Caco-2 (cell line): ENCODE data around the gene SSH2. TPM values are rescaled to one million over a fixed set of nuclear protein-coding genes. Genes with fewer than 3 reads are reported as not detected.

ENCODE experiments used
- BruUV-seq: library from RNA; stranded (reverse); fragments of 400-500 nt; replicated peaks from 2 replicates; lab custom pipeline; 2021; lab: Mats Ljungman, UMichigan
- CTCF ChIA-PET: fragments of 300-600 bp; sonication (Branson Sonifier 250); formaldehyde crosslinking; loops from one replicate; lab custom pipeline; 2022; ENCODE audit warnings: antibody characterized with exemption; lab: Charles Lee
- POLR2A ChIA-PET: fragments of 300-600 bp; sonication (Branson Sonifier 250); formaldehyde crosslinking; loops from one replicate; lab custom pipeline; 2022; ENCODE audit warnings: antibody characterized with exemption; lab: Charles Lee
- DNase-seq, 2 experiments: peaks; one replicate each; pipeline versions ENCODE4 v3.0.0 to v3.0.0-alpha.2; 2020 to 2022
- H3K27me3 ChIP-seq: replicated peaks from 2 replicates; pipeline ENCODE4 v1.6.0; 2011; ENCODE audit warnings: low read length; ENCODE audit not compliant: control insufficient read depth, insufficient read depth
- H3K36me3 ChIP-seq: 2 replicates; pipeline ENCODE4 v1.5.1; 2011; ENCODE audit warnings: low read length; ENCODE audit not compliant: control insufficient read depth, insufficient read depth
- H3K4me1 ChIP-seq: fragments of 250-450 bp; sonication (Bioruptor Pico); 2 replicates; pipeline ENCODE4 v1.5.1; 2020; ENCODE audit warnings: mild to moderate bottlenecking
- H3K4me3 ChIP-seq: 2 replicates; pipeline ENCODE4 v1.5.1; 2011; ENCODE audit warnings: low read depth, mild to moderate bottlenecking, control low read depth, low read length
- H3K9me3 ChIP-seq: fragments of 250-450 bp; sonication (Bioruptor Pico); 2 replicates; pipeline ENCODE4 v1.5.1; 2020; ENCODE audit warnings: mild to moderate bottlenecking, moderate library complexity
- H3K27ac Mint-ChIP-seq: one replicate; pipeline ENCODE4 v1.8.0; 2022; ENCODE audit warnings: mixed read lengths; ENCODE audit not compliant: unreplicated experiment
- H3K27me3 Mint-ChIP-seq: one replicate; pipeline ENCODE4 v1.8.0; 2022; ENCODE audit warnings: mixed read lengths; ENCODE audit not compliant: insufficient read depth, unreplicated experiment
- H3K36me3 Mint-ChIP-seq: one replicate; pipeline ENCODE4 v1.8.0; 2022; ENCODE audit warnings: mild to moderate bottlenecking, mixed read lengths; ENCODE audit not compliant: insufficient read depth, unreplicated experiment
- H3K4me1 Mint-ChIP-seq: one replicate; pipeline ENCODE4 v1.8.0; 2022; ENCODE audit warnings: low read depth, mixed read lengths; ENCODE audit not compliant: unreplicated experiment
- H3K4me3 Mint-ChIP-seq: one replicate; pipeline ENCODE4 v1.8.0; 2022; ENCODE audit warnings: mild to moderate bottlenecking, moderate library complexity, mixed read lengths; ENCODE audit not compliant: unreplicated experiment
- H3K9me3 Mint-ChIP-seq: one replicate; pipeline ENCODE4 v1.8.0; 2022; ENCODE audit warnings: mixed read lengths; ENCODE audit not compliant: unreplicated experiment
- CTCF ChIP-seq, 2 experiments: fragments of 200-600 bp in 1 of 2; IDR thresholded peaks; 1 replicate in 1 of 2; 2 replicates in 1 of 2; pipeline versions ENCODE4 v1.5.1 to v1.8.0; 2011 to 2022; ENCODE audit warnings: antibody characterized with exemption in 1 of 2, control low read depth in 1 of 2, inconsistent platforms in 1 of 2, low read depth in 1 of 2, low read length in 1 of 2, mild to moderate bottlenecking in 1 of 2, moderate library complexity in 1 of 2; ENCODE audit not compliant: insufficient read depth in 1 of 2, severe bottlenecking in 1 of 2, unreplicated experiment in 1 of 2
- intact Hi-C: fragments of 100-400 bp; cut with micrococcal nuclease; formaldehyde crosslinking; loops from one replicate; pipeline ENCODE4 v1.10.0; 2022; ENCODE audit not compliant: unreplicated experiment
- total RNA-seq: library from RNA; stranded (reverse); gene quantifications from 2 replicates; pipeline ENCODE4 v1.2.3, GENCODE V29; 2022

The SSH2 gene
- total RNA-seq, 1 experiment from 2014 or later = 48.2 TPM

- Mint-ChIP-seq H3K4me1 (peaks cover 16% of the 10 kb centered on the region), H3K4me3 (no peak overlapping the region), H3K36me3 (peaks cover 9% of the 10 kb centered on the region), H3K27ac (no peak overlapping the region), H3K27me3 (no peaks in the 10 kb centered on the region), H3K9me3 (no peaks in the 10 kb centered on the region)
- Histone ChIP-seq H3K9me3 (no peaks in the 10 kb centered on the region), H3K27me3 (no peaks in the 10 kb centered on the region), H3K4me1 (peaks cover 20% of the 10 kb centered on the region), H3K4me3 (no peak overlapping the region), H3K36me3 (no peaks in the 10 kb centered on the region)
- POLR2A ChIA-PET = no interaction called here
- intact Hi-C loops = no loop called here
- no TSS peak for BruUV-seq
- TF ChIP-seq CTCF (IDR thresholded peaks at IDR 0.05; ENCODE audit: insufficient read depth in 1 of 2, low read depth in 1 of 2, low read length in 1 of 2, severe bottlenecking in 1 of 2, unreplicated experiment in 1 of 2) = no peak
- CTCF ChIA-PET = interaction anchor here (1.2 kb wide), 1 partner anchor 88 kb away, joined by 4 read pairs; no protein-coding TSS in a partner anchor
- no peak for DNase-seq
Measured at GRCh38 chr17:29706045-29706431, 224.0 kb downstream of the SSH2 start.

- no peaks in the 10 kb centered on the region for H3K27me3 Mint-ChIP-seq
- H3K36me3 Mint-ChIP-seq = peaks cover 9% of the 10 kb centered on the region
- intact Hi-C loops = no loop called here
- H3K4me1 Mint-ChIP-seq = peaks cover 9% of the 10 kb centered on the region
- H3K4me3 ChIP-seq = no peak overlapping the region
- no TSS peak for BruUV-seq
- peaks cover 14% of the 10 kb centered on the region for H3K4me1 ChIP-seq
- H3K4me3 Mint-ChIP-seq = no peak overlapping the region
- no peaks in the 10 kb centered on the region for H3K27me3 ChIP-seq
- no peaks in the 10 kb centered on the region for H3K9me3 Mint-ChIP-seq
- DNase-seq = no peak
- H3K9me3 ChIP-seq = no peaks in the 10 kb centered on the region
- no peaks in the 10 kb centered on the region for H3K36me3 ChIP-seq
- CTCF ChIA-PET = interaction anchor here (1.2 kb wide), 1 partner anchor 87 kb away, joined by 4 read pairs; no protein-coding TSS in a partner anchor
- TF ChIP-seq CTCF (IDR thresholded peaks at IDR 0.05; ENCODE audit: insufficient read depth in 1 of 2, low read depth in 1 of 2, low read length in 1 of 2, severe bottlenecking in 1 of 2, unreplicated experiment in 1 of 2) = no peak
- POLR2A ChIA-PET = interaction anchor here (0.6 kb wide), 1 partner anchor 52 kb away, joined by 3 read pairs; no protein-coding TSS in a partner anchor
- no peak overlapping the region for H3K27ac Mint-ChIP-seq
Measured at GRCh38 chr17:29705386-29705785, 224.6 kb downstream of the SSH2 start.

GRCh38 chr17:29699283-29699682 is 230.7 kb downstream of the SSH2 start:
- Mint-ChIP-seq H3K27ac (no peak overlapping the region), H3K4me1 (no peaks in the 10 kb centered on the region)
- POLR2A ChIA-PET = no interaction called here

More at GRCh38 chr17:29699283-29699682, 230.7 kb downstream of the SSH2 start:
- no TSS peak for BruUV-seq
- H3K4me1 ChIP-seq = no peaks in the 10 kb centered on the region
- H3K27me3 ChIP-seq = no peaks in the 10 kb centered on the region
- TF ChIP-seq CTCF (IDR thresholded peaks at IDR 0.05; ENCODE audit: insufficient read depth in 1 of 2, low read depth in 1 of 2, low read length in 1 of 2, severe bottlenecking in 1 of 2, unreplicated experiment in 1 of 2) = no peak
- no peaks in the 10 kb centered on the region for H3K27me3 Mint-ChIP-seq
- CTCF ChIA-PET = interaction anchor here (1.1 to 1.6 kb wide), 2 partner anchors 60 to 82 kb away, joined by 3 to 4 read pairs; no protein-coding TSS in a partner anchor
- H3K36me3 ChIP-seq = no peaks in the 10 kb centered on the region
- H3K9me3 Mint-ChIP-seq = no peaks in the 10 kb centered on the region
- H3K4me3 ChIP-seq = no peak overlapping the region
- H3K36me3 Mint-ChIP-seq = peaks cover 12% of the 10 kb centered on the region
- intact Hi-C loops = no loop called here
- no peaks in the 10 kb centered on the region for H3K9me3 ChIP-seq
- no peak for DNase-seq
- no peak overlapping the region for H3K4me3 Mint-ChIP-seq
